Hippocampal formation (tissue), 2 donors: ENCODE measurements around the gene ZNF497.
"Not testable (repeated sequence)": the region's sequence is repeated elsewhere in the genome, so short reads cannot be mapped to it uniquely, and the experiment has no call there.

Experiments used
- DNase-seq, 2 donors: peaks; one replicate each; lab custom pipeline; 2025; lab: John Stamatoyannopoulos, UW

The ZNF497 gene

GRCh38 chr19:58348080-58348479 lies 14.5 kb downstream of the ZNF497 start:
- not testable (repeated sequence) for DNase-seq

DNA sequence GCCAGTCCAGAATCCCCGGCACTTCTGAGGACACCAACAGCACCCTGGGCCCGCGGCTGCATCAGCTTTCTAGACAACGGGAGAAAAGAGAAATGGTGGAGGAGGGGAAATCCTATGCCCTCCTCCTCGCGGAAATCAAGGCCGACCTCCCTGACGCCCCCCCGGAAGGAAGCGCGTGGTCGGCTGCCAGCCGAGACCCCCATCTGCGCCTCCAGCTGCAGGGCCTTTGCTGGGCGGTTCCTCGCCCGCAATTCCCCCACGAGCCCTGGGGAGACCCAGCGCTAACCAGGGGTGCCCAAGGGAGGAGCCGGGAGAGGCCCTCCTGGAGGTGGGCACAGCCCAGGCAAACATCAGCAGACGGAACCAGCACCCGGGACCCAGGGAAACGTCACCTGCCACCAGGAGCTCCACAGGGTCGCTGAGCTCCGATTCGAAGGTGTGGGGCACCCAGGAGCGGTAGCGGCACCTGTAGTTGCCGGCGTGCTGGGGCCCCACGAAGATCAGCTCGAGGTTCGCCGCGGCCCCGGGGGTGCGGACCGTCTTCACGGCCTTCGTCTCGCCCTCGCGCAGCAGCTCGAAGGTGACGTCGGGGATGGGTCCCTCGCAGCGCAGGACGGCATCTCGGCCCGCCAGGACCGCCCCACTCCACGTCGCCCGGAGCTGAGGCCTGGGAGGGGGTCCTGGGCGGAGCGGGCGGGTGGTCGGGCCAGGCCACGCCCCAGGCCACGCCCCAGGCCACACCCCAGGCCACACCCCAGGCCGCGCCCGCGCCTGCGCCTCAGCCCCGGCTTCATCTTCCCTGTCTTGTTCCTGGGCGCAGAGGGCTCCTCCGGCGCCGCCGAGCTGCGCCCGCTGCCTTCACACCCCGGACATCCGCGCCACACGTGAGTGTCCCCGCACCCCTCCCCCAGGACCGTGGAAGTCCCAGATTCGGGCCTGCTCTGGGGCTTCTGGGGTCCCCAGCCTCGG lies 15.3 kb downstream of the ZNF497 start:
- DNase-seq, result peak; percentile 55 to 80

GRCh38 chr19:58345558-58345957 lies 17.0 kb downstream of the ZNF497 start:
- no peak for DNase-seq

DNA sequence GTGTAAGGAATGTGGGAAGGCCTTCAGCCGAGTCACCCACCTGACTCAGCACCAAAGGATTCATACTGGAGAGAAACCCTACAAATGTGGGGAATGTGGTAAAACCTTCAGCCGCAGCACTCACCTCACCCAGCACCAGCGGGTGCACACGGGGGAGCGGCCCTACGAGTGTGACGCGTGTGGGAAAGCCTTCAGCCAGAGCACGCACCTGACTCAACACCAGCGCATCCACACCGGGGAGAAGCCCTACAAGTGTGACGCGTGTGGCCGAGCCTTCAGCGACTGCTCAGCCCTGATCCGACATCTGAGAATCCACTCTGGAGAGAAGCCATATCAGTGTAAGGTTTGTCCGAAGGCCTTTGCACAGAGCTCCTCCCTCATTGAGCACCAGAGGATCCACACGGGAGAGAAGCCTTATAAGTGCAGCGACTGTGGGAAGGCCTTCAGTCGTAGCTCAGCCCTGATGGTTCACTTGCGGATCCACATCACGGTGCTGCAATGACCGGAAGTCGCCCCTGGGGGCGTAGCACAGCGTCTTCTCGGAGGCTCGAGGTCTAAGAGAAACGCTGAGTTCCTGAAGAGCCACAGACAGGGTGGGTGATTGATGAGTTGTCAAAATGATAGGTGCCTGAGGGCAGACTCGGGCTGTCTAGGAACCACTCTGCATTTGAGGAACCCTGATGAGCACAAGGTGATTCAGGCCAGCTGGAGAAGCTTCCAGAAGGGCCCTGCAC lies 23.6 kb downstream of the ZNF497 start:
- DNase-seq, result no peak

- no peak for DNase-seq
Observed at GRCh38 chr19:58338336-58338735, 24.2 kb downstream of the ZNF497 start.

- no peak for DNase-seq
Observed at GRCh38 chr19:58336820-58337219, 25.7 kb downstream of the ZNF497 start.

DNA sequence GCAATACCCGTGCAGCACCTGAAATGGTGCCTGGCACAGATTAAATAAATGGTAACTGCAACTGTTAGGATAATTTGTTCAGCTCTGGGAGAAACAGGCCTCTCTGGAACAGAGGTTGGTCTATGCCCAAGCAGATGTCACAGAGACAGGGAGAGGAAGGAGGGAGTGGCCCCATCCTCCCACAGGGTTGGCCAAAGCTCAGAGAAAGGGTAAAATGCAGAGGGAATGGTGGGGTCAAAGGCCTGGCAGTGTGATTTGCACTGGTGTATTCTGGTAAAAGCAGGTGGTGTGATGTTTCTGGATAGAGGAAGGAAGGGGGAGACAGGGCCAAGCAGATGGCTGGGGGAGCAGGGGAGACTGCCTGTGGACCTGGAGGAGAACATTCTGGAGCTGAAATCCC lies 26.3 kb downstream of the ZNF497 start:
- DNase-seq, result no peak

DNA sequence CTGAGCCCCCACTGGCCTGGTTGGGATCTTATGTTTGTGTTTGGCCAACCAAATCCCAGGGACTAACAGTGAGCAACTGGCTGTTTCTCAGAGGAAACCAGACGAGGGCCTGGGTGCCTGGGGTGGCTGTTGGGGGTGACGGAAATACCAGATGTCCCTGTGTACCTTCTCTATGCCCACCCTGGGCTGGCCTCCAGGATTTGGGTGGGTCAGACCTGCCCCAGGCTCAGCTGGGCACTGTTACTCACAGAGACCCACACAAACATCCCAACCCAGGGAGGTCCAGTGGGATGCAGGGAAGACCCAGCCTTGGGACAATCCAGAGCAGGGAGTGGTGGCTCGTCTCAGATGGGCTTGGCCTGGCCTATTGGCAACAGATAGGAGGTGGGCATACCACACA lies 26.9 kb downstream of the ZNF497 start:
- no peak for DNase-seq

GRCh38 chr19:58334691-58335249 lies 27.8 kb downstream of the ZNF497 start:
- DNase-seq, result no peak

GRCh38 chr19:58332697-58333096 lies 29.9 kb downstream of the ZNF497 start:
- no peak for DNase-seq

- DNase-seq, result peak; percentile 29 to 75
Observed at GRCh38 chr19:58330458-58330857, 32.1 kb downstream of the ZNF497 start.

DNA sequence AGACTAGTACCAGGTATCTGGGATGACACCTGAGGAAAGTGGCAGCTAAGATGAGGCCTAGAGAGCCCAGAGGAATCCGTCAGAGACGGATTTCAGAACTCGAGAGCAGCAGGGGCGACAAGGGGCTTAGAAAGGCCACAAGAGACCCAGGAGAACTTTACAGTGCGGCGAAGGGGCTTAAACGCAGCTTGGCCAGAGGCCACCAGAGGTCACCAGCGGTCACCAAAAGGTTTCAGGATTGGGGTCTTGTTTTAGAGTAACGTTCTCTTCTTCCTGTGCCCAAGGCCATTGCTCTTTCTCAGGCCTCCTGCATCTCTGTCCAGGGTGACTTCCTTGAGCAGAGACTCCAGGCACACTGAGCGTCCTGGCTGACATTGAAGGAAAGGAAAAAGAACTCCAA lies 33.6 kb downstream of the ZNF497 start:
- no peak for DNase-seq

DNA sequence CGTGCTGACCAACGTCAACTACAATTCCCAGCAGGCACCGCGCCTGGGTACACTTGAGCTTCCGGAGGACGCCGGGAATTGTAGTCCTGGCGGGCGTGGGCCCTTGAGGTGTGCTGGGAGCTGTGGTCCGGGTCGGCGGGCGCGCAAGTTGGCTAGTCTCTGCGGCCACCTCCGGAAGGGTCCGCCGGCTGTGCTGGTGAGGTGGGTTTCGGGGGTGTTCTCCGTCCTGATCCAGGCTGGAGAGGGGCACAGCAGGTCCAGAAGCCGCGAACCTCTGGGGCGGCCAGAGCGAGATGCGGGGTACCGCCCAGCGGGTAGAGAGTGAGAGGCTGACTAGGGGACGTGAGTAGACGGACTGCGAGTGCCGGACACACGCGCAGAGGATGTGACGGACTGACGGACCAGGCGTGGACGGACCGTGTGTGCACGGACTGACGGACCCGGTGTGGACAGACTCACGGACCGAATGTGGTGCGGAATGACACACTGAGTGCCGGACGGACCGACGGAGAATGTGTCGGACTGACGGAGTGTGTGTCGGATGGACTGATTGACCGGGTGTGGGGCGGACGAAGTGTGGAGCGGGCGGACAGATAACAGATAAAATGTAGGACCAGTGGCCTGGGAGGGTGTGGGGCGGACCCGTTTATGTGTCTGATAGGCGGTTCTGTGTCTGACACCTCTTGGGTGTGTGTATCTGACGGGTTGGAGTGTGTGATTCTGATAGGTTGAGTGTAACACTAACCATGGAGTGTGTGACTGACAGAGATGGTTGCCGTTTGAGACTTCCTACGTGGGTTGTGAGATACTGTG lies 35.4 kb downstream of the ZNF497 start, which contains the start of gene ZSCAN22:
ZSCAN22 (plus strand) TSS at position 81 of the 813 bp plus-strand sequence. CDS start 7,809 bp downstream, outside the sequence.
- DNase-seq, result peak; percentile 95 to 97

- no peak for DNase-seq
Observed at GRCh38 chr19:58326501-58326913, 36.0 kb downstream of the ZNF497 start.

GRCh38 chr19:58325311-58326022 lies 37.1 kb downstream of the ZNF497 start:
- DNase-seq, result no peak

DNA sequence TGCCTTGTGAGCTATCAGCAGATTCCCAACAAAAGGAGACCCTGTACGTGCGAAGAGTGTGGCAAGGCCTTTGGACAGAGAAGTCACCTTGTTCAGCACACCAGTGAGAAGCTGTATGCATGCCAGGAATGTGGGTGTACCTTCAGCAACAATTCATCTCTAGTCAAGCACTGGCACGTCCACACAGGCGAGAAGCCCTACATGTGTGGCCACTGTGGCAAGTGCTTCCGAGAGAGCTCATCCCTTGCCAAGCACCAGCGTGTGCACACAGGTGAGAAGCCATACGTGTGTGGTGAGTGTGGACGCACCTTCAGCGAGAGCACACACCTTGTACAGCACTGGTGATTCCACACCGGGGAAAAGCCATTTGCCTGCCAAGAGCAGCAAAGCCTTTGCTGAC lies 43.3 kb downstream of the ZNF497 start:
- no peak for DNase-seq

DNA sequence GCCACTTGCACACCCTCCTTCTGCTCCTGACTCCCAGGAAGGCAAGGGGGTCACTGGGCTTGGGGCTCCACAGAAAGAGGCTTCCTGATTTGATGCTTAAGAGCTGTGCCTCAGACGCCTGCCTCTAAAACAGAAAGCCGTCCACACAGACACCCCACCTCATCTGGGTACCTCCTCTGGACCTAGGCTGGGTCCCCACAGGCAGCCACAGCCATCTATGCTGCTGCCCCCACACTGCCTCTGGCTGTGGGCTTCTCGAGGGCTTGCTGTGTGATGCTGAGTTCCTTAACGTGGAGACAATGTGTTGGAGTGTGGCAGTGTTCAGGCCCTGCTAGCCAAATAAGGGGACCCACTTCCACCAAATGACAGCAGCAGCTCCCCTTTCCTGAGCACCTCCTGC lies 44.3 kb downstream of the ZNF497 start:
- no peak for DNase-seq

DNA sequence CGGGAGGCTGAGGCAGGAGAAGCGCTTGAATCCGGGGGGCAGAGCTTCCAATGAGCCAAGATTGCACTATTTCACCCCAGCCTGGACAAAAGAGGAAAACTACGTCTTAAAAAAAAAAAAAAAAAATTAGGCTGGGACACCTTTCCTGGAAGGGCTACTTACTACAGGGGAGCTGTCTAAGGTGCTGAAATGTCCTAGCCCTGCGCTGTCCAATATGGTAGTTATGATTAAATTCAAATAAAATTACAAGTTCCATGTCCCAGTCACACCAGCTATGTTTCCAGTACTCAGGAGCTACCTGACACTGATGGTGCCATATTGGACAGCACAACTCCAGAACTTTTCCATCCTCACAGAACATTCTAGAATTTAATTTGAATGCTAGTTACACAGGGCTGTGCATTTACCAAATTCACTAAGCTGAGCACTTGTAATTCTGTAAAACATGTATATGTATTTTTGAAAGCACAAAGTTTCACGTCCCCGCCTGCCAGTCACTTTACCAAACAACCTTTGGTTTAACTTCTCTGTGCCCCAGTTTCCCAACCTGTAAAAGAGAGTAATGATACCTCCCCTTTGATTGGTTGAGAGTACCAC lies 45.0 kb downstream of the ZNF497 start:
- no peak for DNase-seq

DNA sequence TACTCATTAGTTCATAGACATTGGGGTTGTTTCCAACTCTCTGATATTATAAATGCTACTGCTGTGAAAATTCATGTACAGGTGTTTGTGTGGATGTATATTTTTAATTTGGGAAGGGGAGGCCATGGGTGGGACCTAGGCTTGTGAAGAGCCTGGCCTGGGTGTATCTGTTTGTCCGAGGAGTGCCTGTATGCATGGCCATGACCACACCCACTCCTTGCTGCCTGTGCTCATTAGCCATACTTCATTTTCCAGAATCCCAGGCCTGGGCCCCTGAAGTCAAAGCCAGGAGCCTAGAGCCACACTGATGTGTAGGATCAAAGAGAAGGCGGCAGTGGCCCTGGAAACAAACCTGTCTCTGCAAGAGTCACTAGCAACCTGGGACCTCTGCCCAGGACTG lies 47.0 kb downstream of the ZNF497 start:
- no peak for DNase-seq

GRCh38 chr19:58311345-58311865 lies 51.1 kb downstream of the ZNF497 start:
- DNase-seq, result peak in 1 of 2 donors; percentile 20
